AG09309 (cell line): ENCODE measurements around the gene EXTL1.

Source experiments
- DNase-seq: peaks from one replicate; pipeline ENCODE4 v3.0.0-alpha.2; 2010; ENCODE audit warnings: low read depth
- H3K4me3 ChIP-seq: 2 replicates; pipeline ENCODE4 v1.5.1; 2011; ENCODE audit warnings: mild to moderate bottlenecking, low read depth, low read length, moderate library complexity; ENCODE audit not compliant: control insufficient read depth
- CTCF ChIP-seq: IDR thresholded peaks from 2 replicates; pipeline ENCODE4 v1.5.1; 2011; ENCODE audit warnings: mild to moderate bottlenecking, low read depth, low read length, inconsistent platforms; ENCODE audit not compliant: insufficient read depth, control insufficient read depth; ENCODE audit errors: missing control alignments

Gene EXTL1

DNA sequence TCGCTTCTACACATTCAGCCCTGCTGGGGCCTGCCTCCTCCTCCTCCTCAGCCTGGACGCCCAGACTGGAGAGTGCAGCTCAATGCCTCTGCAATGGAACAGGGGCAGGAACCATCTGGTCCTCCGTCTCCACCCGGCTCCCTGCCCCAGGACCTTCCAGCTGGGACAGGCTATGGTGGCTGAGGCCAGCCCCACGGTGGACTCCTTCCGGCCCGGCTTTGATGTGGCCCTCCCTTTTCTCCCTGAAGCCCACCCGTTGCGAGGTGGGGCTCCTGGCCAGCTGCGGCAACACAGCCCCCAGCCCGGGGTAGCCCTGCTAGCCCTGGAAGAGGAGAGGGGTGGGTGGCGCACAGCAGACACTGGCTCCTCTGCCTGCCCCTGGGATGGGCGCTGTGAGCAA is 1.4 kb downstream of the EXTL1 start:
- TF ChIP-seq CTCF: no peak
- DNase-seq: no peak
- no peak overlapping the region for H3K4me3 ChIP-seq

GRCh38 chr1:26023826-26024225 is 2.3 kb downstream of the EXTL1 start:
- DNase-seq: no peak
- no peak for TF ChIP-seq CTCF
- H3K4me3 ChIP-seq: no peak overlapping the region

GRCh38 chr1:26025060-26025459 is 3.5 kb downstream of the EXTL1 start:
- no peak for TF ChIP-seq CTCF
- no peak overlapping the region for H3K4me3 ChIP-seq
- DNase-seq: no peak

DNA sequence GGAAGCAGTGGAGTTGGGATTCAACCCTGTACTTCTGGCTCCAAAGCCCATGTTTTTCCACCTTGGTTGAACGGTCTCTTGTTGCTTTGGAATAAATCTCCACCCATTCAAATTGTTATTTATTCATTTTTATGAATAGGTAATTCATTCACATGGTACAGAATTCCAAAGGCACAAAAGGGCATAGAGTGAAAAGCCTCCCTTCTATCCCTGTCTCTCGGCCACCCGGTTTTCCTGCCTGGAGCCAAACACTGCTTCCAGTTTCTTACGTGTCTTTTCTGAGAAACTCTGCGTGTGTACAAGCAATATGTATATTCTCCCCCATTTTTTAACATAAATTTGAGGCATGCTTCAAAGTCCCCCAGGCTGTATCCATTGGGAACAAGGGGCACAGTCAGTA is 3.9 kb downstream of the EXTL1 start:
- TF ChIP-seq CTCF: no peak
- no peak overlapping the region for H3K4me3 ChIP-seq
- no peak for DNase-seq

DNA sequence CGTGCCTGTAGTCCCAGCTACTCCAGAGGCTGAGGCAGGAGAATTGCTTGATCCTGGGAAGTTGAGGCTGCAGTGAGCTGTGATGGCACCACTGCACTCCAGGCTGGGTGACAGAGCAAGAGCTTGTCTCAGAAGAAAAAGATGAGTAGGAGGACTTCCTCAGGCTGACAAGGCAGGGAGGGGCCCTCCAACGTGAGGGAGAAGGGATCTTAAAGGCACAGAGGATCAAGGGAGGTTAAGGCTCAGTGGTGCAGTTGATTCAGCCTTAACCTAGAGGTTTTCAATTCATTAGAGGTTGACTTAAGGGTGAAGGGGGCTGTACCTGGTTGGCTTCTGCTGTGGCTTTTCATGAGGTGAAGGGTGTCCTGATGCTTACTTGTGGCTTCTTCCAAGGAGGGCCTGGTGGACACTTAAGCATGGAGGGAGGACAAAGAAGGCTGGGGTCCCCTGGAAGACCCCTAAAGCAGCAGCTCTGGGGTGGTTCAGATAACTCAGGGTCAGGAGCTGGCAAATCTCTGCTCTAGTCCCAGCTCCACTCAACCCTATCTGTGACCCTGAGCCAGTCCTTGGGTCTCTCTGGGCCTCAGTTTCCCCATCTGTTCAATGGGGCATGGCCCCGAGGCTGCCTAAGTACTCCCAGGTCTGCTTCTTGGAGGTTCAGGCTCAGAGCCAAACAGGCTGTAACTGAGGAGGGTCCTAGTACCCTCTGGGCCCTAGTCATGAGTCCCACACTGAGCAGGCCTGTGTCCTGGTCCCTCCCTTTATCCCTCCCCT is 6.3 kb downstream of the EXTL1 start:
- no peak overlapping the region for H3K4me3 ChIP-seq
- no peak for TF ChIP-seq CTCF
- no peak for DNase-seq

DNA sequence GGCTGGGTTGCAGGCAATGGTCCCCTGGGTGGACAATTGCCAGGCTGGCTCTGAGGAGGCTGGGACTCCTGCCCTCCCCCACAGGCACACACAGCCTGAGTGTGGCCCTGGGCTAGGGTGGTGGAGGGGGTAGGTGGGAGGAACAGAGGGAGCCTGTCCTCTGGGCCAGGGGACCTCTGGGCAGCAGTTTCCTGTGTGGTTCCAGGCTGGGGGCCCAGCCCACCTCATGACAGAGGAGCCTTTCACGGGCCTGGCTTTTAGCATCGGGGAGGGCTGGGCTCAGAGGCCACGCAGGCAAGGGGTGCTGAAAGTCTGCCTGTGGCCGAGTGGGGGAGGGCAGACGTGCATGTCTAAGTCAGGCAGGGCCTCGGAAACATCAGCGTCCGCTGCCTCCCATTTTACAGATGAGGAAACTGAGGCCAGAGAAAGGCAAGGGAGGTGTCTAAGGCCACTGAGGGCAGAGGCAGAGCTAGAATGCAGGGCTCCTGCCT is 7.0 kb downstream of the EXTL1 start:
- H3K4me3 ChIP-seq: no peak overlapping the region
- TF ChIP-seq CTCF: no peak
- DNase-seq: no peak
